ENCODE results near the gene IVNS1ABP.

The IVNS1ABP gene

DNA sequence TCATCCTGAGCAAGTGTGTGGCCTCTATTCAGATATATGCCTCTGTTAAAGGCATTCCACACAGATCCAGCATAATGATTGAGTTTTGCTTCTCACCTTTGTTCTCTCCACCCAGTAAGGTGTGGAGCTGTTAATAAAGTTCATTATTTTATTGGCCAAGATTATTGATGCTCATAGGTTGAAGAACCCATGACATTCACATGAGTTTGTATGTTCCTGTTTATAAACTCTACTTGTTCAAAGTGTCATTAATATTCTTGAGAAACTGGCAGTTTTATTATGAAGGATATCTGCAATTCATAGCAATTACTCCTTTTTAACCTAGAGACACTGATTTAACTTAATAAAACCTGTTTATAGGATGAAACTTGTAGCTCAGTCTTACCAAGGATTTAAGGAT, 22.0 kb downstream of the IVNS1ABP start:
- in situ Hi-C loops (cut with MboI; ENCODE audit: low sequenced_read_pairs) = no loop called here

DNA sequence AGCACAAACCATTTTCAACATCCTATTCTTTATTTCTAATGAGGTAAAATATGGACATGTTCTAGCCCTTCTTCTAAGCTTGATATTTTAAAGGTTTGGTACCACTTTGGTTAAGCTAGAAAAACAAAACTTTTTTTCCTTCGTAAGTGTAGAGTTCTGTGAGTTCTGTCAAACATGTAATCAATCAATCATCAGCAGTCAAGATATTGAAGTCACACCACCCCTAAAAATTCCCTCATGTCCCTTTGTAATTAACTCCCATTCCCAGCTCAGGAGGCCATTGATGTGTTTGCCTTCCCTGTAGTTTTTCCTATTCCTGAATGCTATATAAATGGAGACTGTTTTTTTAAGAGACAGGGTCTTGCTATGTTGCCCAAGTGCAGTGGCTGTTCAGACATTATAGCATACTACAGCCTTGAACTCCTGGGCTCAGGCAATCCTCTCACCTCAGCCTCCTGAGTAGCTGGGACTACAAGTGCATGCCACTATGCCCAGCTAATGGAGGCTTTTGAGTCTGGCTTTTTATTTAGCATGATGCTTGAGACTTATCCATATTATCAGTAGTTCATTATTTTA, 23.0 kb downstream of the IVNS1ABP start:
- in situ Hi-C loops (cut with MboI; ENCODE audit: low sequenced_read_pairs) = no loop called here

DNA sequence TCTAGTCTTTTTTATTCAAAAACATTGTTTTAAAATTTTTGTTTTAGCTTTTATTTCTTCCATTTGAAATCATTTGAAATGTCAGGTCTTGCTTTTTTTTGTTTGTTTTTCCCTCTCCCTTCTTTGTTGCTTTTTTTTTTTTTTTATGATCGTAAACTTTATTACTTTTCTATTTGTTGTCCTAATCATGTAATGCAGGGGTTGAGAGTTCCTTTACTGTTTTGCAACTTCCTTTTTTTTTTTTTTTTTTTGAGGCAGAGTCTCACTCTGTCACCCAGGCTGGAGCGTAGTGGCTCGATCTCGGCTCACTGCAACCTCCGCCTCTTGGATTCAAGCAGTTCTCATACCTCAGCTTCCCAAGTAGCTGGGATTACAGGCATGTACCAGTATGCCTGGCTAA, 24.8 kb downstream of the IVNS1ABP start:
- in situ Hi-C loops (cut with MboI; ENCODE audit: low sequenced_read_pairs) = no loop called here

DNA sequence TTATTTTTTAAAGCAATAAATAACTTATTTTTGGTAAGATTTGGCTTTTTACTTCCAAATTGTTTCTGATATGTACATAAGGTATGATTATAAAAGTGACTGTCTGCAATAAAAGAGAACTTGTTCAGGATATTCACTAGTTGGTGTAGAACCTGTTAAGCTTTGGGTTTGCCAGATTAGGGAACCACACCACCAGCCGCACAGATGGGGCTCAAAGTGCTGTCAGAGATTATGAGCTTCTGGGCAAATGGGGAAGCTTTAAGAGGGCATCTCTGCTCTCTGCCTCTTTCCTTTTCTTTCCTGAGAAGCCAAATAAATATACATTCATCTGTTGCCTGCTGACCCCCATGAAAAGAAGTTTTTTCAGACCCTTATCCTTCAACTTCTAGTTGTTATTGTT, 25.4 kb downstream of the IVNS1ABP start:
- in situ Hi-C loops (cut with MboI; ENCODE audit: low sequenced_read_pairs) = no loop called here

DNA sequence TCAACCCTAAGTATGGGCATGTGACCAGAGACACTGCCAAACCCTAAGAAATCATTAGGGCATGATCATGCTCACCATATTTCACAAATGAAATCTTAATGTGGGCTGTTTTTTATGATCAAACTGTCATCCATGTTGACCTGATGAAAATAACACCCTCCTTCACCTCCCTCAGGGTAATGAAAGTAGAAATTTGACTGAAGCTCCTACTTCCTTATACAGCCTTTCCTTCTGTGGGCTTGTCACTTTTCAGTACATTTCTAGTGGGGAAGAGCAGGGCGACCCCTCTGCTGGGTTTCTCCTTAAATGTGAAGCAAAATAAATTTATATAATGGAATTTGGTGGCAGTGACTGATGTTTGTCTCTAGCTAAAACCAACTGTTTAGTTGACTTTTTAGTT, 25.9 kb downstream of the IVNS1ABP start:
- in situ Hi-C loops (cut with MboI; ENCODE audit: low sequenced_read_pairs) = no loop called here

DNA sequence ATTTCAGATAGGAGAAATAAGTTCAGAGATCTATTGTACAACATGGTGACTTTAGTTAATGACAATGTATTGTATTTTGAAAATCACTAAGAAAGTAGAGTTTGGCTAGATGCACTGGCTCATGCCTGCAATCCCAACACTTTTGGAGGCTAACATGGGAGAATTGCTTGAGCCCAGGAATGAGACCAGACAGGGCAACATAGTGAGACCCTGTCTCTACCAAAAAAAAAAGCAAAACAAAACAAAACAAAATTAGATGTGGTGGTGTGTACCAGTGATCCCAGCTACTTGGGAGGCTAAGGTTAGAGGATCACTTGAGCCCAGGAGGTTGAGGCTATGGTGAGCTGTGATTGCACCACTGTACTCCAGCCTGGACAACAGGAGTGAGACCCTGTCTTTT, 27.2 kb downstream of the IVNS1ABP start:
- in situ Hi-C loops (cut with MboI; ENCODE audit: low sequenced_read_pairs) = no loop called here

DNA sequence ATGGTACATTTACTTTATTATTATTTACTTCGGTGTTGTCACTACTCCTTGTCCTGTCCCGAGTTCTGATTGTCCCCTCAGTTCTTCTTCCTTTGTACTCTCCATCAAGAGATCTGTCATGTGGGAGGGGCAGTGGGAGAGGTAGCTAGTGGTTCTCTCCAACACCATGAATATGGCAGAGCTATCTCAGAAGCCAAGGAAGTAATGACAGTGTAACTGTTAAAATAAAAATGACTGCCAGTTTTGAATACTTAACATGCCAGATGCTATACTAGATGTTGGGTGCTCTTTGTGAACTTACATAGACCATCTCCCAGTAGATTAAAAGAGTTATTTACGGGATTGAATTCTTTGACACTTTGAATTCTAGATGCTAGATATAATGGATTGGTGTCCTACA, 28.6 kb downstream of the IVNS1ABP start:
- in situ Hi-C loops (cut with MboI; ENCODE audit: low sequenced_read_pairs) = no loop called here

DNA sequence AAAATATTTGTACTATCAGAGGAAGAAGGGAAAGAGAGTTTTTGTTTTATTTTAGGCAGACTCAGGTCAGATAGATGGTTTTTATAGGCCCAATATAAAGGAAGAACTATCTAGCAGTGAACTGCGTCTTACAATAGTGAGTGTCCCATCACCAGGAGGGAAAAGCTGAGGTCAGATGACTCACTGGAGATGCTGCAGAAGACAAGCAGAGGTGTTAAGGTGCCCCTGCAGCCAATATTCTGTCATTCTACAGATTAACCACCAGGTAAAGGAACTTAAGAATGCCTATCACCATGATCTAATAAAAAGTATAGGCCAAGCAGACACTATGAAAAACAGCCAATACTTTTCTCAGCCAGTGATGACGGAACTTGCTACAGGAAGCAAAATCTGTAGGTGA, 29.6 kb downstream of the IVNS1ABP start:
- in situ Hi-C loops (cut with MboI; ENCODE audit: low sequenced_read_pairs) = no loop called here

DNA sequence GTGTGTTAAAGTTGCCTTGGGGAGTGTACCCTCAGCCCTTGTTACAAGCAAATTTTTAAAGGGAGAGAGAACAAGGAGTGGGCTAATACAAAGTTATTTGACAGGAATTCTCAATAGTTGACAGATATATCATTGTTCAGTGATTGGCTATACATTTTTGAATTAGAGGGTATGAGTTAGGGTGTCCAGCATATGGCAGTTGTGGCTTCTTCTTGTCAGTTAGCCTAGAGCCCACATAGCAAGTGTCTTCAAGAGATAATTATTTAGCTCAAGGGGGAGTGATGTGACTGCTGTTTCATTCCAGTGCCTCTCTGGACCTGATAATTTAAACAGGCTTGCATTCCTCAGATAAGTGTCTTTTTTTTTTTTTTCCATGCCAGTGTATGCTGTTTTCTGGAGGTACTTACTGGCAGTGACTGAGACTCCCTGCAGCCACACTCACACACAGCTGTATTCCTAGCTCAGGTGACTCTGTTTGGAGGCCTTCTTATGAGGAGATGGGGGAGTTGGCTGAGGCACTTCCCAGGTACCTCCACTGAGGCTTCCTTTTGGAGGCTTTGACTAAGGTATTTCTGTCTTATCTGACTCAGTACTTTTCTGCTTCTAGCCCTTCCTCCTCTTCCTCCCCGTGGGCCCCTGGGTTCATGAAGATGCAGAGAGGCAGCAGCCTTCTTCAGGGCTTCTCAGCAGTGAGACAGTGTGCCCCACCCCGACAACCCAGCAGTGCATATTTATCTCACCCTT, 32.3 kb downstream of the IVNS1ABP start:
- in situ Hi-C loops (cut with MboI; ENCODE audit: low sequenced_read_pairs) = no loop called here

DNA sequence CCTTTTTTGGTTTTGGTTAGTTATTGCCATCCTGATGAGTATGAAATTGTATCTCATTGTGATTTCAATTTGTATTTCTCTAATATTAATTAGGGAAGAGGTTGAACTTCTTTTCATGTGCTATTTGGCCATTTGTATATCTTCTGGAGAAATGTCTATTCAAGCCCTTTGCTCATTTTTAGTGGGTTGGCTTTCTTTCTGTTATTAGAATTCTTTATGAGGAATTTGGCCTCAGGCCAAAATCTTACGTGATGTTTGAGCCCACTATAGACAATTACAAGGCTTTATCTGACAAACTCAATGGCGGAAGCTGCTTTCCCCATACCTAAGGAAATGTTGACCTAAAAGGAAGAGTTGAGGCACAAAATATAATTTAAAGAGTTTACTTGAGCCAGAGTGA, 32.9 kb downstream of the IVNS1ABP start:
- in situ Hi-C loops (cut with MboI; ENCODE audit: low sequenced_read_pairs) = no loop called here

DNA sequence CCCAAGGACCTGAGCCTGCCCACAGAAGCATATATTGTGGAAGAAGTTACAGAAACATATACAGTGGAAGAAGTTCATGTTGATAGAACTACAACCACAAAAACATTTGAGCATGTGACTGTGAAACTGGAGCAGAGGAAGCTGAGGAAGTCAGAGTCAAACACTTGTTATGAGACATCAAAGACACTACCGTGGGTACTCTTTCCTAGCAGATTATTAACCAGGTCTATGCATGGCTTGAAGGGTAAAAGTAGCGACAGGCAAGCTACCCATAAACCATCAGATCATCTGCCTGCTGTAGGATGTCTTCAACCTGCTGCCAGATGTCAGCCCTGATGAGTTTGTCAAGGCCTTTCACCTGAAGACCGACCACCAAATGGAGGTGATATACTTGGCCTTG, 35.8 kb downstream of the IVNS1ABP start:
- in situ Hi-C loops (cut with MboI; ENCODE audit: low sequenced_read_pairs) = no loop called here

DNA sequence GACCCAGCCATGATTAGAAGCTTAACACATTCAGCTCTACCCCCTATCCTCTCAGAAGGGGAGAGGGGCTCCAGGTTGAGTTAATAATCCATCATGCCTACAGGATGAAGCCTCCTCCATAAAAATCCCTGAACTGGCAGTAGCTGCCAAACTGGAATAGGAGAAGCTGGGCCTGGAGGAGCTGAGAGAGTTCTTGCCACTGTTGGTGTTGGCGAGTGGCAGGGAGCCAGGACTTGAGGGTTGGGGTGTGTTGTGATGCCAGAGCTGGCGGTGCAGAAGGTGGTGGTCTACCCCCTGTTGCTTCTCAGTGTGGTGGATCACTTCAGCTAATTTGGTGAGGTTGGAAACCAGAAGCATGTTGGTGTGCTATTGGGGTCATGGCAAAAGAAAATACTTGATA, 36.5 kb downstream of the IVNS1ABP start:
- in situ Hi-C loops (cut with MboI; ENCODE audit: low sequenced_read_pairs) = no loop called here

DNA sequence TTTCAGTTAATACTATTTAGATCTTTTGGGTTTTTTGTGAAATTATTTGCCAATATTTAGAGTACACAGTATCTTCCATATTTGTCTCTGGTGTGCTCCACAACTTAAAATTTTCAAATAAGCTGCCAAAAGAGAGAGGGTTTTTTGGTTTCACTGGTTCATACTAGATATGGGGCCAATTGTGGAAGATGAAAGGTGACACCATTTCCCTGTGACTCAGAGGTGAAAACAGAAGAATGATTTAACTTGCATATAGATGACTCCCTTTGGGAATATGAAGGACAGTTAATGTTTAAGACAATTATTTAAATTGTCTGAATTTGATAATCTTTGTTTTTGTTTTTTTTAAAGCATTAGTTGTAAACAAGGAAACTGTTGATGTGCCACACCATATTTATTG, 37.5 kb downstream of the IVNS1ABP start:
- in situ Hi-C loops (cut with MboI; ENCODE audit: low sequenced_read_pairs) = no loop called here

DNA sequence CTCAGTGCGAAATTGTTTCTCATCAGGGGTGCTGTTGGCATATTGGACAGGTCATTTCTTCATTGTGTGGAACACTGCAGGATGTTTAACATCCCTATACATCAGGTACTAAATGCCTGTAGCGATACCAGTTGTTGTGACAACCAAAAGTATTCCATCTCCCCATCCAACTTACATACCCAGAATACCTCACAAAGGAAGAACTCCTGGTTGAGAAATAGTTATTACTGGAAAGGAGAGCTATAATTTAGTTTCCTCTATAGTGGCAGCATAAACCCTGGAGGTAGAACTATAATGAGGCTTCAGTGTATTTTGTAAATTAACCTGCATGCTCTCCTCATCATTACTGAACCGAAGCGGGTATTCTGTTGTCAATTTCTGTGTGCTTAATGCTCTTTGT, 45.1 kb downstream of the IVNS1ABP start:
- in situ Hi-C loops (cut with MboI; ENCODE audit: low sequenced_read_pairs) = no loop called here

DNA sequence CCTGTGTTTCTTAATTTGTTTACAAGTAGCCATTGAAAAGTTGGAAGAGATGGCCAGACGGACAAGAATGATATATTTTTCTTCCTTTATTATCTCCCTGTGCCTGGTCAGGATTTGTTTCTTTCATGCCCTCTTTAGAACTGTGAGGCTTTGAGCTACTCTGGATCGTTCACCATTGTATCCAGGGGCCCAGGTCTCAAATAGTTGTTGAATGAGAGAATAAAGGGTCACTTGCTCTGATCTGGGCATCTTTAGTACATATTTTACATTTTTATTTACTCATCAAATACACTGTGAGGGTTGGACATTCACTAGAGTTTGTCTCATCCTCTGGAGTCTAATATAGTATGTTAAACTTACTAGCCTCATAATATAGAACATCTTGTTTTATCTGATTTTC, 48.7 kb downstream of the IVNS1ABP start:
- in situ Hi-C loops (cut with MboI; ENCODE audit: low sequenced_read_pairs) = no loop called here

DNA sequence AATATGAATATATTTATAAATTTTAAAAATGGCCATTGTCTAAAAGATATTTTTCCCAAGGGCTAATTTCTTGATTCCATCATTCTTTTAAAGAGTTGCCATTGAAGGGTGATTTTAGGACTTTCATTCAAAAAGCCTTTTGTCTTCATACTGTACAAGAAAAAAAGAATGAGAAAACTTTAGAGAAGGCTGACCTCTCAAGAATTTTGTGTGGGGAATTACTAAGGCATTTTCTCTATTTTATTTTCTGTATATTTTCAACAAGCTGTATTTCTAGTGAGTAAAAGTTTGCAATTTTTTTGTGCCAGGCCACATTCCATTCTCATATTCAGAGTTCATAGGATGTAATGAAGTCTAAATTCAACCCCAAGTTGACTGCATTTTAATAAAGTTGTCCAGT, 49.3 kb downstream of the IVNS1ABP start:
- in situ Hi-C loops (cut with MboI; ENCODE audit: low sequenced_read_pairs) = no loop called here

DNA sequence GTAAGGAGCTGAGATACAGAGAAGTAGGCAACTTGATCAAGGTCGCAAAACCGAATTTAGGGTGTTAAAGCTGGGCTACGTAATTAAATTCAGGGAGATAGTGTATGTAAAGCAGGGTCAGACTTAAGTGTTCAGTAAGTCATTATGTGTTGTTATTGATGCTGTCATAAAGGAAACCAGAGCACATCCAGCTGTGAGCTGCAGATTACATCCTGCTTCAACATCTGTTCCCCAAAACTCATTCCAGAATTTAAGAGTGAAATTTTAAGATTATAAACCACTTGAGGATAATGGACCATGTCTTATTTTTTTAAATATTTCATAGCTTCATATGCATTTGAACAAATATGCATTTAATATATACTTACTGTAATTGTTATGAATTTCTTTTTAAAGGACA, 49.7 kb downstream of the IVNS1ABP start:
- in situ Hi-C loops (cut with MboI; ENCODE audit: low sequenced_read_pairs) = no loop called here

DNA sequence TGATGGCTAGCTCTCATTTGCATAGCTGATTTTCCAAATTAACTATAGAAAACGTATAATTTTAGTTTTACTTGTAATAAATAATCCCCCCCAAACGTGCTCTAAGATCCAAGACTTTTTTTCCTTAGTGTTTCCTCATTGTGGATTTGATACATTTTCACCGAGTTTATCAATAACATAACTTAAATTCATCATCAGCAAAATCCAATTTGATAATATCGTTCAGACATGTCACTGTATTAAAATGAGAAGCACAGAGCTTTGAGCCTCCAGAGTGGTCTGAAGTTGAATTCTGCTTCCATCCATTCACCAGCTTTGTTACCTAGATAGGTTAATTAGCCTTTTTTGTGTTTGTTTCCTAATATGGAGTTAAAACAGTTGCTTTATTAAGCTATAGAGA, 51.7 kb downstream of the IVNS1ABP start:
- in situ Hi-C loops (cut with MboI; ENCODE audit: low sequenced_read_pairs) = no loop called here

DNA sequence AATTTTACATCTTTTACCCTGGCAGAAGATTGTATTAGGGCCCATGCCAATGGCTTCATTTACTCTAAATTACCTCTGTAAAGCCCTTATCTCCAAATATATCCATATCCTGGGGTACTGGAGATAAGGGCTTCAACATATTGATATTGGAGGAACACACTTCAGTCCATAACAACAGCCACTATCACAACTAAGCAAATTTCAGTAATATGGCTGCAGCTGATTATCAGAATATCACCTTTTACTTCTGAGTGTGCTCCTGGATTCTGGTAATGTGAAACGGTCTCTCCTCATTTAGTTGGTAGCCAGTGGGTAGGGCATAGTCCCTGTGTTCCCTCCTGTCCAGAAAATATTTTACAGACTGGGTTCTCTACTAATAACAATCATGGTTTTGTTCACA, 53.3 kb downstream of the IVNS1ABP start:
- in situ Hi-C loops (cut with MboI; ENCODE audit: low sequenced_read_pairs) = no loop called here

DNA sequence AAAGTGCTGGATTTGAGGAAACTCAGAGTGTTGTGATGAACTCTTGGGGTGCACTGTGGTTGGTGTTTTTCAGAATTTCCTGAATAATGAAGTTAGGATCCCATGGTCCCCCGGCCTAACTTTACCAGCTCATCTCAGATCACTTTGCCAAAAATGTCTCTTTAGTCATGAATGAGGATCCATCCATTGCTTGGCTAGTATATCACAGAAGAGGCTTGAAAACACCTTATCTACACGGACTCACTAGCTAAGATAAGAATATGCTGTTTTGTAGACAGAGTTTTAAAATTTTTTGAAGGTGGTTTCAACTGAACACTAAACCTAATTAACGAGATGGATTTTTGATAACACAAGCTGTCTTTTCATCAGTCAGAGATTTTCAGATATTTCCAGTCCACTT, 53.8 kb downstream of the IVNS1ABP start:
- in situ Hi-C loops (cut with MboI; ENCODE audit: low sequenced_read_pairs) = no loop called here

DNA sequence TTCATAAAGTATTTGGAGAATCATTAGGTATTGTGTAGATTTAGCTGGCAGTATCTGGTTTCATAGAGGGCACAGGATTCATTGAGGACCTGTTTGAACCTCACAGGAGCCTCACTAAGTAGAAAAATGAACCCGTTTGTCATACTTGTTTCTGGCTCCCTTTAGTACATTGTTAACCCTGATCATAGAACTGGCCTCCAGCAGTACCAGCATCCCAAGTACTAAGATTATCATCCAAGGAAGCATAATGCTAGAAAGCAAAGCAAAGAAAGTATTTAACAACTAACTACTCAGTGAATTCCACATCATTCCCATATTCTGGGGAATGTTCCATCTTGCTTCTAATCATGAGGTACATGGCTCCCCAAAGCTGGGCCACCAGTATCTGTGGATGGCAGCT, 54.9 kb downstream of the IVNS1ABP start:
- in situ Hi-C loops (cut with MboI; ENCODE audit: low sequenced_read_pairs) = no loop called here

DNA sequence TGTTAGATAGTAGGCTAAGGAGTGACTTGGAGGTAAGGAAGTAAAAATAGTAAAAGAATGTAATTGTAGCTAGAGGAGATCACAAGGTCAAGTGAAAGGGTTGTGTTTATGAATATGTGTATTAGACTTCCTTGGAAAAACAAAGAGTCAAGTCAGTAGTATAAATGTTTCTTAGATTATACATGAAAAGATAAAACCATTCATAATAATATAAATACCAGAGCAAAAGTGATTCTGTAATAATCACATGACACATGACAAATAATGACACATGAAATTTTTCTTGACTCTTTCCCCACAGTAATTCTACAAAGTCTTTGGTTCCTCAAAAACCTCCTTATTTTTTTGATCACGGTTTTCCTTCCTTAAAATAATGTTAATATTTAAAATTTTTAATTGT, 56.4 kb downstream of the IVNS1ABP start:
- in situ Hi-C loops (cut with MboI; ENCODE audit: low sequenced_read_pairs) = no loop called here

DNA sequence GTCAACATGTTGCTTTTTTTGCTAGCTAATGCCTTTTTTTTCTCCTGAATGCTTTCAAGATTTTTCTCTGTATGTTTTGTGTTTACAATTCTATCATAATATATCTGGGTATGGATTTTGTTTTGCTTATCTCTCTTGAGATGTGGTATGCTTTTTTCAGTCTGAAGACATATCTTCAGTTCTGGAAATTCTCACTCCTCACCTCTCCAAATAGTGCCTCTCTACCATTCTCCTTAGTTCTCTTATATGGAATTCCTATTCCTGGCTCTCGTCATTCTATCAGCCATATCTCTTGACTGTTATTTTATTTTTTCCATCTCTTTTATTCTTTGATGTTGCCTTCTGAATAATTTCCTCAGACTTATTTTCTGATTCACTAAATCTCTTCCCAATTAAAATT, 58.4 kb downstream of the IVNS1ABP start:
- in situ Hi-C loops (cut with MboI; ENCODE audit: low sequenced_read_pairs) = no loop called here

All from HL-60/S4 treated with retinoic acid at 250 ng/mL for 4 days and 3 days (cell line).